Measurements from ENCODE around the gene SLC43A2. TPM values are rescaled to one million over a fixed set of nuclear protein-coding genes. Genes with fewer than 3 reads are reported as not detected.

Gene SLC43A2
- total and polyA plus RNA-seq, 4 donors: 0.63 to 7.9 (median 4.7) TPM

DNA sequence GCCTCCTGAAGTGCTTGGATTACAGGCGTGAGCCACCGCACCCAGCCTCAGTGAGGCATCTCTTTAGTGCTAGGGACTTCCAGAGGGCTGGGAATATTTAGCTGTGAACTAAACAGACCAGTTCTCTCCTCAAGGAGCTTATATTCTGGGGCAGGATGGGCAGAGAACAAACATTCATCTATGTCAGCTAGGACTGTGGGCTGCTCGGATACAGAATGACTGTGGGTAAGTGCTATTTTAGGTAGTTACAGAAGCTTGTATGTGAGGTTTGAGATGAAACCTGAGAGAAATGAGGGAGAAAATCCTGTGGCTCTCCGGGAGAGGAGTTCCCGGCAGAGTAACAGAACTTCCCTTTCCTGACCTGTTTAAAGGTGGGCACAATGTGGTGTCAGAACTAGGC is 106.0 kb downstream of the SLC43A2 start:
- Histone ChIP-seq H3K27ac (ENCODE audit: low read depth in 1 of 2, low read length in 2 of 2) (no peak overlapping the region), H3K27me3 (ENCODE audit: control insufficient read depth in 4 of 4, insufficient read depth in 4 of 4, low read length in 3 of 4) (no peaks in the 10 kb centered on the region), H3K4me1 (ENCODE audit: control insufficient read depth in 4 of 4, insufficient read depth in 4 of 4, low read length in 3 of 4) (peaks cover 0 to 2% (median 1%) of the 10 kb centered on the region in 4 donors), H3K9ac (ENCODE audit: low read depth in 1 of 2, low read length in 2 of 2) (no peak overlapping the region), H3K36me3 (ENCODE audit: control insufficient read depth in 4 of 4, insufficient read depth in 3 of 4, low read depth in 1 of 4, low read length in 3 of 4) (peaks cover 0 to 27% (median 8%) of the 10 kb centered on the region in 4 donors), H3K9me3 (ENCODE audit: control insufficient read depth in 4 of 4, low read length in 3 of 4) (no peaks in the 10 kb centered on the region), H3K4me3 (ENCODE audit: low read depth in 1 of 3, low read length in 3 of 3) (no peak overlapping the region)
- TF ChIP-seq GABPA (IDR thresholded peaks at IDR 0.05 in 1 of 2, conservative IDR thresholded peaks at IDR 0.05 in 1 of 2): no peak
- no peak for TF ChIP-seq FOXA2 (IDR thresholded peaks at IDR 0.05)
- TF ChIP-seq, protein P1, sequence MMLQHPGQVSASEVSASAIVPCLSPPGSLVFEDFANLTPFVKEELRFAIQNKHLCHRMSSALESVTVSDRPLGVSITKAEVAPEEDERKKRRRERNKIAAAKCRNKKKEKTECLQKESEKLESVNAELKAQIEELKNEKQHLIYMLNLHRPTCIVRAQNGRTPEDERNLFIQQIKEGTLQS (IDR thresholded peaks at IDR 0.05): no peak
- TF ChIP-seq, protein P2, sequence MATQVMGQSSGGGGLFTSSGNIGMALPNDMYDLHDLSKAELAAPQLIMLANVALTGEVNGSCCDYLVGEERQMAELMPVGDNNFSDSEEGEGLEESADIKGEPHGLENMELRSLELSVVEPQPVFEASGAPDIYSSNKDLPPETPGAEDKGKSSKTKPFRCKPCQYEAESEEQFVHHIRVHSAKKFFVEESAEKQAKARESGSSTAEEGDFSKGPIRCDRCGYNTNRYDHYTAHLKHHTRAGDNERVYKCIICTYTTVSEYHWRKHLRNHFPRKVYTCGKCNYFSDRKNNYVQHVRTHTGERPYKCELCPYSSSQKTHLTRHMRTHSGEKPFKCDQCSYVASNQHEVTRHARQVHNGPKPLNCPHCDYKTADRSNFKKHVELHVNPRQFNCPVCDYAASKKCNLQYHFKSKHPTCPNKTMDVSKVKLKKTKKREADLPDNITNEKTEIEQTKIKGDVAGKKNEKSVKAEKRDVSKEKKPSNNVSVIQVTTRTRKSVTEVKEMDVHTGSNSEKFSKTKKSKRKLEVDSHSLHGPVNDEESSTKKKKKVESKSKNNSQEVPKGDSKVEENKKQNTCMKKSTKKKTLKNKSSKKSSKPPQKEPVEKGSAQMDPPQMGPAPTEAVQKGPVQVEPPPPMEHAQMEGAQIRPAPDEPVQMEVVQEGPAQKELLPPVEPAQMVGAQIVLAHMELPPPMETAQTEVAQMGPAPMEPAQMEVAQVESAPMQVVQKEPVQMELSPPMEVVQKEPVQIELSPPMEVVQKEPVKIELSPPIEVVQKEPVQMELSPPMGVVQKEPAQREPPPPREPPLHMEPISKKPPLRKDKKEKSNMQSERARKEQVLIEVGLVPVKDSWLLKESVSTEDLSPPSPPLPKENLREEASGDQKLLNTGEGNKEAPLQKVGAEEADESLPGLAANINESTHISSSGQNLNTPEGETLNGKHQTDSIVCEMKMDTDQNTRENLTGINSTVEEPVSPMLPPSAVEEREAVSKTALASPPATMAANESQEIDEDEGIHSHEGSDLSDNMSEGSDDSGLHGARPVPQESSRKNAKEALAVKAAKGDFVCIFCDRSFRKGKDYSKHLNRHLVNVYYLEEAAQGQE (IDR thresholded peaks at IDR 0.05): no peak
- TF ChIP-seq, protein P3, sequence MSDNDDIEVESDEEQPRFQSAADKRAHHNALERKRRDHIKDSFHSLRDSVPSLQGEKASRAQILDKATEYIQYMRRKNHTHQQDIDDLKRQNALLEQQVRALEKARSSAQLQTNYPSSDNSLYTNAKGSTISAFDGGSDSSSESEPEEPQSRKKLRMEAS (IDR thresholded peaks at IDR 0.05): no peak
- no peak for TF ChIP-seq HNF4A (conservative IDR thresholded peaks at IDR 0.05)
- no peak for TF ChIP-seq SP1 (IDR thresholded peaks at IDR 0.05)
- TF ChIP-seq TAF1 (conservative IDR thresholded peaks at IDR 0.05): no peak
- no peak for TF ChIP-seq HNF4G (IDR thresholded peaks at IDR 0.05)
- TF ChIP-seq RAD21 (IDR thresholded peaks at IDR 0.05): no peak
- no peak for TF ChIP-seq YY1 (IDR thresholded peaks at IDR 0.05)
- no peak for TF ChIP-seq RXRA (IDR thresholded peaks at IDR 0.05)
- TF ChIP-seq JUND (IDR thresholded peaks at IDR 0.05): no peak
- TF ChIP-seq CTCF (IDR thresholded peaks at IDR 0.05; ENCODE audit: low read depth, low read length, missing input control): no peak
- no peak for TF ChIP-seq EGR1 (IDR thresholded peaks at IDR 0.05; ENCODE audit: low read depth in 2 of 2)
- no peak for TF ChIP-seq NR2F2 (IDR thresholded peaks at IDR 0.05)
- TF ChIP-seq FOXA1 (IDR thresholded peaks at IDR 0.05): no peak
- no peak for DNase-seq (ENCODE audit: low spot score)
- 96% methylated on average over 5 of the region's 5 CpGs for WGBS

- no peak overlapping the region for H3K4me3 ChIP-seq (ENCODE audit: low read depth in 1 of 3, low read length in 3 of 3)
- peaks cover 3 to 5% (median 4%) of the 10 kb centered on the region in 4 donors for H3K4me1 ChIP-seq (ENCODE audit: control insufficient read depth in 4 of 4, insufficient read depth in 4 of 4, low read length in 3 of 4)
- H3K9me3 ChIP-seq (ENCODE audit: control insufficient read depth in 4 of 4, low read length in 3 of 4): no peaks in the 10 kb centered on the region
- H3K9ac ChIP-seq (ENCODE audit: low read depth in 1 of 2, low read length in 2 of 2): no peak overlapping the region
- no peak for DNase-seq (ENCODE audit: low spot score)
- 96% methylated on average over 10 of the region's 10 CpGs for WGBS
- H3K36me3 ChIP-seq (ENCODE audit: control insufficient read depth in 4 of 4, insufficient read depth in 3 of 4, low read depth in 1 of 4, low read length in 3 of 4): peaks cover 0 to 21% (median 5%) of the 10 kb centered on the region in 4 donors
- no peaks in the 10 kb centered on the region for H3K27me3 ChIP-seq (ENCODE audit: control insufficient read depth in 4 of 4, insufficient read depth in 4 of 4, low read length in 3 of 4)
- H3K27ac ChIP-seq (ENCODE audit: low read depth in 1 of 2, low read length in 2 of 2): no peak overlapping the region
- TF ChIP-seq ZBTB33 (IDR thresholded peaks at IDR 0.05): no peak
- TF ChIP-seq YY1 (IDR thresholded peaks at IDR 0.05): no peak
- TF ChIP-seq, protein P3 (IDR thresholded peaks at IDR 0.05): no peak
- no peak for TF ChIP-seq EGR1 (IDR thresholded peaks at IDR 0.05; ENCODE audit: low read depth in 2 of 2)
These were observed 107.5 kb downstream of the SLC43A2 start for GRCh38 chr17:1521086-1521640.

Measured in liver (tissue), 9 donors.